ENCODE data around the gene NATD1. TPM values are rescaled to one million over a fixed set of nuclear protein-coding genes. Genes with fewer than 3 reads are reported as not detected.

Gene NATD1
- total and polyA plus RNA-seq, 2 of the 8 experiments (the other 6 are each of a cell fraction or from before 2014, with no cell fraction given): 5.4 to 8.4 TPM

- TF ChIP-seq ZNF274 (IDR thresholded peaks at IDR 0.05; ENCODE audit: borderline replicate concordance, extremely low read depth, low read length) (no peak), EGR1 (IDR thresholded peaks at IDR 0.05; ENCODE audit: borderline replicate concordance, low read depth, low read length) (no peak)
These were observed 31.3 kb upstream of the NATD1 start, which contains the start of gene MAP2K3 (continued) for GRCh38 chr17:21284319-21285163.
